HG03045 (cell line): ENCODE measurements around the gene PRRC1.
A peak's percentile ranks its signal among the peaks of the same experiment; 100 is the strongest.

ENCODE experiments used
- ATAC-seq: cut with Tn5 transposase; IDR thresholded peaks from one replicate; pipeline ENCODE4 v1.9.1; 2021; ENCODE audit warnings: mild to moderate bottlenecking, moderate library complexity; ENCODE audit not compliant: unreplicated experiment

PRRC1 gene

DNA sequence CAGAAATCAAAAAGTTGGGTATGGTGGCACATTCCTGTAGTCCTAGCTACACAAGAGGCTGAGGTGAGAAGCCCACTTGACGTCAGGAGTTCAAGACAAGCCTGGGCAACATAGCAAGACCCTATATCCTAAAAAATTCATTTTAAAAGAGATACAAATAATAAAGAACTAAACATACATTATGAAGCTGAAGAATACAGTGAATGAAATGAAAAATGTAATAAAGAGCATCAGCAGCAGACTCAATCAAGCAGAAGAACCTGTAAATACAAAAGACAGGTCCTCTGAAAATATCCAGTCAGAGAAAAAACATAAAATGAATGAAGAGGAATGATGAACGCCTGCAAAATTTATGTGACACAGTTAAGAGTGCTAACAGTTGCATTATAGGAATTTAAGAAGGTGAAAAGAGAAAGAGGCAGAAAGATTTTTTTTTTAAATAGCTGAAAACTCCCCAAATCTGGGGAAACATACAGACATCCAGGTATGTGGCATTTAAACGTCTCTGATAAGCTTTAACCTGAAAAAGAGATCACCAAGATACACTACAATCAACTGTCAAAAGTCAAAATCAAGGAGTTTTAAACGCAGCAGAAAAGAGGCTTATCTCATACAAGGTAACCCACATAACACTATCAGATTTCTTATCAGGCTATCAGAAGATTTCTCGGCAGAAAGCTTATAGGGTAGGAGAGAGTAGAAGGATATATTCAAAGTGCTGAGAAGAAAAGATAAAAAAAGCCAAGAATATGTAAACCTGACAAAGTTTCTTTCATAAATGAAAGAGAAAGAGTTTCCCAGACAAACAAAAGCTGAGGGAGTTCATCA lies 57.6 kb downstream of the PRRC1 start:
- no peak for ATAC-seq

GRCh38 chr5:127577458-127577857 lies 60.0 kb downstream of the PRRC1 start:
- no peak for ATAC-seq

DNA sequence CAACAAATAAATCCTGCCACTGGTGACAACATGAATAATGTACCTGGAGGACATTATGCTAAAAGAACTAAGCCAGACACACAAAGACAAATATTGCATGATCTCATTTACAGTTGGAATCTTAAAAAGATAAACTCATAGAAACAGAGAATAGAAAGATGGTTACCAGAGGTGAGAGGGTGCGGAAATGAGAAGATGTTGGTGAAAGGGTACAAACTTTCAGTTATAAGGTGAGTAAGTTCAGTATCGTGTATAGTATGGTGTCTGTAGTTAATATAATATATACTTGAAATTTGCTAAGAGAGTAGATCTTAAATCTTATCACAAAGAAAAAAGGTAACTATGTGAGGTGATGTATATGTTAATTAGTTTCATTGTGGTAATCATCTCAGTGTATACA lies 63.3 kb downstream of the PRRC1 start:
- ATAC-seq = no peak

GRCh38 chr5:127581450-127581849 lies 64.0 kb downstream of the PRRC1 start:
- no peak for ATAC-seq

DNA sequence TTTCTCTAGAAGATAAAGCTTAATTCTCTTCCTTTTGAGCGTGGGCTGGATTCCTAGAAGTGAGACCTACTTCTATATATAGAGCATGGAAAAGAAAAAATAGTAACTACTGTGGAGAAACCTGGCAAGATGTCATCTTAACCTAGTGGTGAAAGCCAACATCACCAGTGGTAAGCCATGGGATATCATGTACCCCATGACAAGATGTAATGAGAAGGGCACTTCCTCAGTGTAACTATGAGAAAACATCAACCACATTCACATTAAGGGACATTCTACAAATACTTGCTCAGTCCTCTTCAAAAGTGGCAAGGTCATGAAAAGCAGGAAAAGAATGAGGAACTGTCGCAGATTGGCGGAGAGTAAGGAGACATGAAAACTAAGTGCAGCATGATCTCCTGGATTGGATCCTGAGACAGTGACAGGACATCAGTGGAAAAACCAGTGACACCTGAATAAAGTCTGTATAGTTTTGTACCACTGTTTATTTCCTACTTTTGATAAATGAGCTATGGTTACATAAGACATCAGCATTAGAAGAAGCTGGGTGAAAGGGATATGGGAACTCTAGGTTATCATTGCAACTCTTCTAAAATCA lies 65.4 kb downstream of the PRRC1 start:
- no peak for ATAC-seq

DNA sequence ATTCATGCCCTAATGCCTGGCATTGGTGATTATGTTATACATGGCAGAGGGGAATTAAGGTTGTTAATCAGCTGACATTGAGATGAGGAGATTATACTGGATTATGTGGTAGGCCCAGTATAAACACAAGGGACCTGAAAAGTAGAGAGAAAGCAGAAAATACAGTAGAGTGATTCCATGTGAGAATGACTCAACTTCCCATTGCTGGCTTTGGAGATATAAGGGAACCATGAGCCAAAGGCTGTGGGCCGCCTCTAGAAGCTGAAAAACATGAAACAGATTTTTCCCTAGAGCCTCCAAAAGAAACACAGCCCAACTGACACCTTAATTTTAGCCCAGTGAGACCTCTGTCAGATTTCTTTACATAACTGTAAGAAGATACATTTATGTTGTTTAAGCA lies 66.4 kb downstream of the PRRC1 start:
- ATAC-seq = no peak

DNA sequence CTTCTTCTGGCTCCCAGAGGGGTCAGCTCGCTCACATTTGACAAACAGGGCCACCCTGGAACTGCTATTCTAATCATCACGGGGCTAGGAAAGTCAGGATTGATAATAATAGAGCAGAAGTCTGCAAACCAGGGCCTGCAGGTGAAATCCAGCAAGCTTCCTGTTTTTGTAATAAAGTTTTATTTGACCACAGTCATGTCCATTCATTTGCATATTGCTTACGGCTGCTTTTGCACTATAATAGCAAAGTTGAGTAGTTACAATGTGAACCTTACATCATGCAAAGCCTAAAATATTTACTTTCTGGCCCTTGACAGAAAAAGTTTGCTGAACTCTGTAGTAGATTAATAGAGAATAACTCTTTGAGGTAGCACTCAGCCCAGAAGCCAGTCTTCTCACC lies 68.2 kb downstream of the PRRC1 start:
- ATAC-seq = no peak

- ATAC-seq = peak; percentile 76
These were observed 68.8 kb downstream of the PRRC1 start for GRCh38 chr5:127586066-127586770.

DNA sequence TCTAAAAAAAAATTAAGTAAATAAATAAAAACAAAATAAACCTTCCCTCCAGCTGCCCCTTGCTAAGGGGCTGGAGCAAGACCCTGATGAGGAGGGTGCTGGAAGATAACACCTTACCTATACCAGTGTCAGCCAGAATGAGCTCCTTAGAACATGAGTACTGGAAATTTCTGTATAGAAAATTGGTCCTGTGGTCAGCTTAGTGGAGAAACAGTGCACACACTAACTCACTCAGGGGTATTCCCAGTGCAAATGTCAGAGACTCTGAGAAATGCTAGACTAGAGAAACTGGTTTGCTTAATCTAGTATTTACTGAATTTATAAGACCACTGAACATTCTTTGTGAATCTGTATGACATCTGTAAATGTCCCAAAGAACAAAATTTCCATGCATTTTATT lies 69.4 kb downstream of the PRRC1 start:
- peak; percentile 48 for ATAC-seq

- ATAC-seq = no peak
These were observed 69.9 kb downstream of the PRRC1 start for GRCh38 chr5:127587246-127587917.

- ATAC-seq = no peak
These were observed 70.9 kb downstream of the PRRC1 start for GRCh38 chr5:127588368-127588767.

- no peak for ATAC-seq
These were observed 72.0 kb downstream of the PRRC1 start for GRCh38 chr5:127589309-127590030.

DNA sequence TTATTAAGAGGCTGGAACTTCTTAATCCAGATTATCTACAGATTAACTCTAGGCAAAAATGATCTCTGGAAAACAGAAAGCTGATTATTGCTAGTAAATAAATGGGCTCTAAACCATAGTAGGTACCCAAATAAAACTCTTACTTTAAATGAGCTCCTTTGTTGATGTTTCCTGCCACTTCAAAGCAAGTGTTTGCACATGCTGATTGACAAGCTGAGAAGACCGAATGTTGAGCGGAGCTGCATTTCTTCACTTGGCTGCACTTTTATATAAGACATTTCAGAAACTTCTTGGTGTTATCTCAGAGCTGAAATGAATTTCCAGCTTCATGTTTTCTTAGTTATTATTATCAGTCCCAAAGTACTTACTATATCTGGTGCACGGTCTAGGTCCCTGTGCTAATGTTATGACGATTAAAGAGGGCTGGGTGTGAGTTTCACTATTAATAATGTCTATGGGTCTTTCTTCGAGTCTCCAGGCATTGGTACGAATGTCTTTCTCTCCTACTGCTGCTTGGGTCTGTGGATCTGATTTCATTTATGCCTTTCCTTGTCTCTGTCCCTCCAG lies 72.8 kb downstream of the PRRC1 start:
- peak; percentile 43 for ATAC-seq

- no peak for ATAC-seq
These were observed 78.3 kb downstream of the PRRC1 start for GRCh38 chr5:127595484-127596368.

DNA sequence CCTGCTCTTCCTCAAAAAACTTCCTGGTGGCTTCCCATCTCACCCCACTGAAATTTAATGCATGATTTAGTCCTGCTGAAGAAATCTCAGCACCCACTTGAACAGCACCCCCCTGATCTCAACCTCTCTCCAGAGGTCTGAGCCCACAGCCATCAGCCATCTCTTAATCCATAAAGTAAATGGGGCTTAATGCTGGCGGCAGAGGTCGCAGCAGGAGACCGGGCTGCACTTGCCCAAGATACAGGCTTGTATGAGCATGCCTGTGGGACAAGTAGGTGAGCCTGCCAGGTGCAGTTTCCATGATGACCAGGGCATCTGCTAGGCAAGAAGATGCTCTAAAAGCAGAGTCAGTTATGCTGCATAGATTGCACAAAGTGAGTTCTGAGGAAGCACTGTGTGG lies 79.1 kb downstream of the PRRC1 start:
- ATAC-seq = no peak

- ATAC-seq = no peak
These were observed 81.9 kb downstream of the PRRC1 start for GRCh38 chr5:127599320-127599719.

DNA sequence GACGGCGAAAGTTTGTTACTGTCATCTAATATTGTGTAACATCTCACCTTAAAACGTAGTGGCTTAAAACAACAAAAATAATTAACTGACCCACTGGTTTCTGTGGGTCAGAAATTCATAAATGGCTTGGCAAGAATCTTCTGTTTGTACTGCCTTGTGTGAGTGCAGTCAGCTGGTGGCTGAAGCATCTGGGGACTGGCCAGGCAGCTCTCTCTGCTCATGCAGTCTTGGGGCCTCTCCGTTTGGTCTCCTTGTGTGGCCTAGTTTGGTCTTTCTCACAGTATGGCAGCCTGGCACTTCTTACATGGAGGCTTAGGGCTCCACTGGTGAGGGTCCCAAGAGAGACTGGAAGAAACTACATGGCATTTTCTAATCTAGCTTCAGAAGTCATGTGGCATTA lies 82.4 kb downstream of the PRRC1 start:
- no peak for ATAC-seq

DNA sequence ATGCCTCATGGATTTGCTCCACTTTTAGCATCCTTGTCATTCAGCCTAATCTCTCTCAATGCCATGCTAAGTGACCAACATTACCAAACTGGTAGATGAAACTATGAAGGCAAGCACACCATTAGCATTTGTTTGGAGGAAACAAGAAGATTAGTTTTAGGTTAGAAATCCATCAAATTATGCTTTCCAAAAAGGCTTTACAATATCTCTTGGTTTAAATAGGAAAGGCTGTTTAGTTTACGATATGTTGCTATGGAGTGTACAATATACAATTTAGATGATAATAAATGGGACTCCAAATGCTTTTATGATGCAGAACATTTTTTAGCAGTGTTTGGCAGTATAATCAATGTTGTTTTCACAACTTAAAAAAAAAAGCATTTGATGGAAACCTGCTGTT lies 83.7 kb downstream of the PRRC1 start:
- ATAC-seq = no peak

- no peak for ATAC-seq
These were observed 84.2 kb downstream of the PRRC1 start for GRCh38 chr5:127601601-127602000.
